NCI-H748 (cell line): ENCODE results near the gene ATG13.
"Not testable (repeated sequence)": the region's sequence is repeated elsewhere in the genome, so short reads cannot be mapped to it uniquely, and the experiment has no call there.

Experiments used
- DNase-seq: peaks from one replicate; lab custom pipeline; 2025; ENCODE audit not compliant: unreplicated experiment; lab: John Stamatoyannopoulos, UW

The ATG13 gene

DNA sequence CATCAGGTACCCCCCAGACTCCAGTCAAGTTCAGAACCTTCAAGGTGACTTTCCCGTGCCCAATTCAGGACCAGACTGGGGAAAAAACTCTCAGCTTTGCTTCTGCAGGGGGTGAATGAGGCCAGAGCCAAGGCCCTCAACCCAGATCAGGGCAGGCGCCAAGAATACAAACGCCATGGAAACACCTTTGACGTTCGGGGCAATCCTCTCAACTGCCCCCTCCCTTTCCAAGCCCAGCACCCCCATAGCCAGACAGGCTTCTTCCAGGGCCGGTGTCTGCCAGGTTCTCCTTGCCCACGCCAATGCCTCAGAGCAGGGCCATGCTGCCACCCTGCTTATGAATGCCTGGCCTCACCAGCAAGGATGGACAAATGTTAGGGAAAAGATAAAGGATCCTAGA, 77.3 kb downstream of the ATG13 start:
- DNase-seq, result no peak

DNA sequence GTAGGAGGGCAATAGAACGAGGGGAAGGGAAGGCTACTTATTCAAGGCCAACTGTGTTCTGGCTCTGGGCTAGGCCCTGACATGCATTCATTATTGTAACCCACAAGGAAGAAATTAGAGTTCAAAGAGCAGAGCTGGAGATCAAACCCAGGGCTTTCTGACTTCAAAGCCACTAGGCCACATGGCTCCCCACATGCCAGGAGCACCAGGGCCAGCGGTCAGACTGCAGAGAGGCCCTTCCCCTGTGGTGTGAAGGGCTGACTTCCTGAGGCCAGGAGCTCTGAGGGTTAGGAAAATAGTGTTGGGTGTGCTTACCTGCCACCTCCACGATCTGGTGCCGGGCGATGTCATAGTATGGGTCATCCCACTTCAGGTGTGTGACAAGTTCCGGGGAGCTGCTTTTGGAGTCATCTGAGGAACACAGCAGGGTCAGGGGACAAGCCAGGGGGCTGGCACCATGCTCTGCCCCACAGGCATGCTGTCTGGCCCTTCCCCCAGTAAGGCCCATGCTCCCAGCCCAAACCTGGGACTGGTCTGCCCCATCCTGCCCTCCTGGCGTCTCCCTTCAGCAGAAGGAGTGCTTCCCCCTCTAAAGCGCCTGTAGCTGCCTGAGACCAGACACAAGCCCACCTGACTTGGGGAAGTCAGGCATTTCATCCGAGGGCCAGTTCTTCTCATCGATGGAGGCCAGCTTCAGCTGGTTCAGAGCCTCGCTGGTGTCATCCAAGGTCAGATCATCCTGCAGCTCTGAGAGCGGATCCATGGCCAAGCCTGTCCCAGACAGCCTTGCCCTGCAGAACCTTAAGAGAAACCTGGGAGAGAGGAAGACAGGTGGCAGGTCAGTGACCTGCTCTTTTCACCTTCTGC, 78.2 kb downstream of the ATG13 start:
- DNase-seq, result no peak

DNA sequence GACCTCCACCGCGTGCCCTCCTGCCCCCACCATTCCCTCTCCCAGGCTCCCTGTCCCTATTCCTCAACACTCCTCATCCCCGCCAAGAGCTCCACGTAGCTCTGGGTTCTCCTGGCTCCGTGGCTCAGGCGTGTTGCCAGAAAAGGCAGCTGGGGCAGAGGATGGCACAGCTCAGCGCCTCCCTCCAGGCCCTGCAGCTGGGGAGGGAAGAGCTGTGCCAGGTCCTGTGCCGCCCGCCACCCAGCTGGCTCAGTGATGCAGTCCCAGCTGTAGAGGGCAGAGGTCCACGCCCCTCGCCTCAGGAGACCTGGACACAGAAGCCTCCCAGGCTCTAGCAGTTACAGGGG, 78.8 kb downstream of the ATG13 start:
- DNase-seq, result no peak

DNA sequence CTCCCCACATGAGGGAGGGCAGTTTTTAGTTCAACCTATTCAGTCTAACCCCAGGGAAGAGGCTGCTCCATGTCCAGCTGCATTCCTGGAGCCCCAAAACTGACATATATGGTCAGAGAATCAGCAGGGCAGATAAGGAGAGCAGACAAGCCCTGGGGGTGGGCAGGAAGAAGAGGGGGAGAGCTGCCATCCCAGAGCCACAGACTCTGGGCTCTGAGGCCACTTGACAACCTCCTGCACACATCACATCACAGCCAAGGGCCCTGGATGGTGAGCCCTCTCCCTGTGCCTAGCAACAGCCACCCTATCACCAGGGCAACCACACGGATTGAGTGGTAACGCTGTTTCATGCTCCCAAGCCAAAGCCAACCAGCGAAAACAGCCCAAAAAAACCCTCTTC, 80.0 kb downstream of the ATG13 start:
- no peak for DNase-seq

DNA sequence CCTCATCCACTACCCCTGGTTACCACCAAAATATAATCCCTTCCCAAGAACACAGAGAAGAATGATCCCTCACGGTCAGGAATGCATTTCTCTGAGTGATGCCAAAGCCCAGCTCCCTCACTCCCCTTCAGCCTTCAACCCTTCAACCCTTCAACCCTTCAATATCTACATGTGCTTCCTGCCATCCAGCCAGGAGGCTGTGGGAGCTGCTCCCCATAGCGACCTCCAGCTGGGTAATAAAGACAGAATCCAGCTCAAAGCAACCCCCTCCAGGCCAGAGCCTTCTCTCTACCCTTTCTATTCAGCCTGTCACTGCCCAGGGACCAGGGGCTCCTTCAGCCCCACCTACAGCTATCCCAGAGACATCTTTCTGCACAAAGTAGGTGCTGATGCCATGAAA, 80.4 kb downstream of the ATG13 start:
- no peak for DNase-seq

DNA sequence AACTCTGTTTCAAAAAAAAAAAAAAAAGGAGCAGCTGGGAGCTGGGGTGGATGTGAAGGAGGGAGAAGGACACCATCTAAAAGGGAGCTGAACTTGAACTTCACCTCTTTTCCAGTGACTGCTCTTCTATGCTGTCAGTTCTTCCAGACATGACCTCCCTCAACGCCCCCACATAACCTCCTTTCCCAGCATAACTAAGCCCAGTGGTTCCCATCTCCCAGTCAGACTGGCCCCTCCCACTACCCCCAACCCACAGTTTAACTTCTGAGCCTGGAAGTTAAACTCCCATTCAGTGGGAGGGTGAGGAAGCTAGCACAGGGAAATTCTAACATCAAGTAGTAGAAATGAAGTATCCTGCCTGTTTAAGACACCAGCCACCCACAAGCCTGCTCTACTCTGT, 81.2 kb downstream of the ATG13 start:
- DNase-seq, result no peak

DNA sequence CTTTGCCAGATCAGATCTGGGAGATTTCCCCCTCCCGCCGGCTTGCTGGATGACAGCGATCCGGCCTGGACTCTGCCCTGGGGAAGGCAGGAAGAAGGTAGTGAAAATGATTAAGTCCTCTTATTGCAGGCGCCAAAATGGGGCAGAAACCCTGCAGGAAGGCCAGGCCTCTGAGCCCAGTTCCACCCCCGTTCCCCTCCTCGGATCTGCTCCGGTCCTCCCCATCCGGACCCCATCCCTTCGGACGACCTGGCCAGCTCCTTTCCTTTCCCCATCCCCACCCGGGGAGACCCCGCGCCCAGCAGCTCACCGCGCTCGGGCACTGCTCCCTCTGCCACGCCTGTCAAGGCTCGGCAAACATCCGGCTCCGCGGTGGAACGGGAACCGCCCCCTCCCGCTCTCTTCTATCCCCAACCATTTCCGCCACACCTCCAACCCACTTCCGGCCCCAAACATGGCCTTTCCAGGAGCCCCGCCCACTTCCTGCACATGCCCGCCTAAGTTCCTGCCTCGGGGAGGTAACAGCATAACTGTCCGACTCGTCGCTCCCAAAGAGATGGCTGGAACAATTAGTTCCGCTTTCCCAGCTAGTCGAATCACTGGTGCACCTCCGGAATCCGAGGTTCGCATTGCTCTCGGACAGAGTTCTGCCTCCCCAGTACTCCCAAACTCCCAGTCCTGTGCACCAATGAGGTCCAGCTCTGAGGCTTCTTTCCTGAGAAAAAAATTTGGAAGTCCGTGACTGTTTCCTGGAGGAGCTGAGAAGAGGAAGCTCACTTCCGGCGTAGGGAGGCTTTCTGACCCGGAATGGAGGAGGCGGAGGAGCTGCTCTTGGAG, 83.1 kb downstream of the ATG13 start, which contains the start of the genes ARHGAP1 and ZNF408:
Gene ARHGAP1, minus strand, starts transcription at position 379 of the 837 bp plus-strand sequence. CDS start 4,512 bp downstream, outside the sequence.
Gene ZNF408, plus strand, starts transcription at position 791 of the 837 bp plus-strand sequence. Its CDS starts 17 bp downstream, at position 808.
- peak; percentile 99 for DNase-seq

DNA sequence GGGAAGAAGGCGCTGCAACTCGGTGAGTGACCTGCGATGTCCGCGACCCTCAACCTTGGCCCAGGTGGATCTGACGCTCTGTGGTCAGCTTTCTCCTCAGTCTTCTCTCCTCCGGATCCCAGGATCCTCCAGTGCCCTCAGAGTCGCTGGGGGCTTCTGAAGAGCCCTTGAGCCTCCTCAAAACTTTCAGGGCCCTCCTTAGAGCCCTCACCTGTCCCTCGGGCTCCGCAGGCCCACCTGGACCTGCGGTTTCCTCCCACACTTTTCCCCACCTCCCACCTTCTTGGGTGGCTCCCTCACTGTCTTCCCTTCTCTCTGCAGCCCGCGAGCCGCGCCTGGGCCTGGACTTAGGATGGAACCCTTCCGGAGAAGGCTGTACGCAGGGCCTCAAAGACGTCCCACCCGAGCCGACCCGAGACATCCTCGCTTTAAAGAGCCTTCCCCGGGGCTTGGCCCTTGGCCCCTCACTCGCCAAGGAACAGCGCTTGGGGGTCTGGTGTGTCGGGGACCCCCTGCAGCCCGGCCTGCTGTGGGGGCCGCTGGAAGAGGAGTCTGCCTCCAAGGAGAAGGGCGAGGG, 83.8 kb downstream of the ATG13 start:
- no peak for DNase-seq

DNA sequence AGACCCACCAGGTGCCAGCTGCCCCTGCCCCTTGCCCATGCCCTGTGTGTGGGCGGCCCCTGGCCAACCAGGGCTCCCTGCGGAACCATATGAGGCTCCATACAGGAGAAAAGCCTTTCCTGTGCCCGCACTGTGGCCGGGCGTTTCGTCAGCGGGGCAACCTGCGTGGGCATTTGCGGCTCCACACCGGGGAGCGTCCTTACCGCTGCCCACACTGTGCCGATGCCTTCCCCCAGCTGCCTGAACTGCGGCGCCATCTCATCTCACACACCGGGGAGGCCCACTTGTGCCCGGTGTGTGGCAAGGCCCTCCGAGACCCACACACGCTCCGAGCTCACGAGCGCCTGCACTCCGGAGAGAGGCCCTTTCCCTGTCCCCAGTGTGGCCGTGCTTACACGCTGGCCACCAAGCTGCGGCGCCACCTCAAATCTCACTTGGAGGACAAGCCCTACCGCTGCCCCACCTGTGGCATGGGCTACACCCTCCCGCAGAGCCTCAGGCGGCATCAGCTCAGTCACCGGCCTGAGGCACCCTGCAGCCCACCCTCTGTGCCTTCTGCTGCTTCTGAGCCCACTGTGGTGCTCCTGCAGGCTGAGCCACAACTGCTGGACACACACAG, 87.8 kb downstream of the ATG13 start:
- no peak for DNase-seq

DNA sequence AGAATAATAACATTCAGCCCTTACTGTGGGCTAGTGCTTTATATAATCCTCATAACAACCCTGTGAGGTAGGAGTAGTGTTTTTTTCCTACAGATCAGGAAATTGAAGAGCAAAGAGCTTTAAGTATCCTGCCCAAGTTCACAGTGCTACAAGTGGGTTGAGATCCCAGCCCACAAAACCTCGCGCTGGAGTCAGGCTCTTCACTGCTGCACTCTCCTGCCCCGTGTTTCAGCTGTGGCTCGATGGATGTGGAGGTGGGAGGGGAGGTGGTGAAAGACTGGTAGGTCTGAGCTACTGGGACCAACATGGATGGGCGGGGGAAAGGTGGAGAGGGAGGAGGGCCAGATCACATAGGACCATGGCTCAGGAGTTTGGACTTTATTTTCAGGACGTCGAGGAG, 89.5 kb downstream of the ATG13 start:
- DNase-seq, result no peak

DNA sequence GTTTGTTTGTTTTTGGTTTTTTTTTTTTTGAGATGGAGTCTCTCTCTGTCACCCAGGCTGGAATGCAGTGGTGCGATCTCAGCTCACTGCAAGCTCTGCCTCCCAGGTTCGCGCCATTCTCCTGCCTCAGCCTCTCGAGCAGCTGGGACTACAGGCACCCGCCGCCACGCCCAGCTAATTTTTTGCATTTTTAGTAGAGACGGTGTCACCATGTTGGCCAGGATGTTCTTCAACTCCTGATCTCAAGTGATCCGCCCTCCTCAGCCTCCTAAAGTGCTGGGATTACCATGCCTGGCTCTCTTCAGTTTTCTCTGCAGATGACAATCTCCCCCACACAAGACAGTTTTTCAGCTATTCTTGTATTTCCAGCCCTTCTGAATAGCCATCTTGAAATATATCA, 92.0 kb downstream of the ATG13 start:
- not testable (repeated sequence) for DNase-seq

DNA sequence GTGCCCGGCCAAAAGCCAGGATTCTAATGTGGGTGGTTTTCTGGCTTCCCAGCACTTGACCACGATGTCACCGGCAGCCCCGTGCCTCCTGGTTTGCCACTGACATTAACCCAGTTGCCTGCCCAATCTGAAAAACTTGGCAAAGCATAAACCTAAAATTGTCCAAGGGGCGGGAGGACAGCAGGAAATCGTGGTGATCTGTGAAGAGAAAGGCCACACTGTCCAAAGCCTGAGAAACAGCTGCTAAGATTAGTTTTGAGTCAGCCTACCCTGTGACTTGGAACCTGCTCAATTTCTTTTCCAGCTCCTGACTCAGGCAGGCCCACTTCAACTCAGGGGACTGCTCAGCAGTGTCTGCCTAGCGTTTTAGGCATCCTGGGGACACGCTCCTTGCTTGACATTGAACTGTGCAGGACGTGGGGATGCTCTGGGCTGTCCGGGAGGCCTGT, 93.5 kb downstream of the ATG13 start:
- no peak for DNase-seq

DNA sequence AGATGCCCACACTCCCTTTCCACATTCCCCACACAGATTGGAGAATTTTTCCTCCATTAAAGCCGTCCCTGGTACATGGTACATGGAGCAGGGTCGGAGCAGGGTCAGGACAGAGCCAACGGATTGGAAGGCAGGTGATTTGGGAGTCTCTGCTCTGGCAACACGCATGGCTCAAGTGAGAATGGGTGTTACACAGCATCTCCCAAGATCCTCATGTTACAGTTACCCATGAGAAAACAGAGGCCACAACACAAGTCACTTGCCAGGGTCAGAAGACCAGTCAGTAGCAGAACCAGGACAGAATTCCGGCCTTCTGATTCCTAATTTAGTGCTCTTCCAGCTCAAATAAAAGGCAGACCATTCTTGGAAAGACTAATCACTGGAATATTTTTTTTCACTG, 94.0 kb downstream of the ATG13 start:
- no peak for DNase-seq

DNA sequence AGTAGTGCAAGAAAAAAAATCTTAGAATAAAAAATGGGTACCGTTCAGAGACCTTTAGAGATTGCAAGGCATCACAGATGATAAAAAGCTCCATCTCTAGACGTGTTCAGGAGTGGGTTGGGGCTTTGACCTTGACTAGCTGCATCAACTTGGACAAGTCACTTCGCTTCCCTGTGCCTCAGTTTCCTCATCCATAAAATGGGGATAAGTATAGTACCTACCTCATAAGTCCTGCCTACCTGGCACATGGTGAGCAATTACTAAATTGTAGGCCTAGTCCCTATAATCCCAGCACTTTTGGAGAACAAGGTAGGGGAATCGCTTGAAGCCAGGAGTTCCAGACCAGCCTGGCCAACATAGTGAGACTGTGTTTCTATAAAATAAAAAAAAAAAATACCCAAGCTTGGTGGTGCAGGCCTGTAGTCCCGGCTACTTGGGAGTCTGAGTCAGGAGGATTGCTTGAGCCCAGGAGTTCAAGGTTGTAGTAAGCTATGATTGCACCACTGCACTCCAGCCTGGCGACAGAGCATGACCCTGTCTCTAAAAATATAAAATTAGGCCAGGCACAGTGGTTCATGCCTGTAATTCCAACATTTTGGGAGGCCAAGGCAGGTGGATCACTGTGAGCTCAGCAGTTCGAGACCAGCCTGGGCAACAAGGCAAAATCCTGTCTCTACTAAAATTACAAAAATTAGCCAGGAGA, 95.7 kb downstream of the ATG13 start:
- no peak for DNase-seq

DNA sequence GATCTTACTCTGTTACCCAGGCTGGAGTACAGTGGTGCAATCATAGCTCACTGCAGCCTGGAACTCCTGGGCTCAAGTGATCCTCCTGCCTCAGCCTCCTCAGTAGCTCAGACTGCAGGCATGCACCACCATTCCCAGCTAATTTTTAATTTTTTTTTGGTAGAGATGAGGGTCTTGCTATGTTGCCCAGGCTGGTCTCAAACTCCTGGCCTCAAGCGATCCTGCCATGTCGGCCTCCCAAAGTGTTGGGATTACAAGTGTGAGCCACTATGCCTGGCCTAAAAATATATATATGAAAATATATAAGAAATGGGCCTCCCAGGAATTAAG, 100.4 kb downstream of the ATG13 start:
- DNase-seq, result not testable (repeated sequence)

DNA sequence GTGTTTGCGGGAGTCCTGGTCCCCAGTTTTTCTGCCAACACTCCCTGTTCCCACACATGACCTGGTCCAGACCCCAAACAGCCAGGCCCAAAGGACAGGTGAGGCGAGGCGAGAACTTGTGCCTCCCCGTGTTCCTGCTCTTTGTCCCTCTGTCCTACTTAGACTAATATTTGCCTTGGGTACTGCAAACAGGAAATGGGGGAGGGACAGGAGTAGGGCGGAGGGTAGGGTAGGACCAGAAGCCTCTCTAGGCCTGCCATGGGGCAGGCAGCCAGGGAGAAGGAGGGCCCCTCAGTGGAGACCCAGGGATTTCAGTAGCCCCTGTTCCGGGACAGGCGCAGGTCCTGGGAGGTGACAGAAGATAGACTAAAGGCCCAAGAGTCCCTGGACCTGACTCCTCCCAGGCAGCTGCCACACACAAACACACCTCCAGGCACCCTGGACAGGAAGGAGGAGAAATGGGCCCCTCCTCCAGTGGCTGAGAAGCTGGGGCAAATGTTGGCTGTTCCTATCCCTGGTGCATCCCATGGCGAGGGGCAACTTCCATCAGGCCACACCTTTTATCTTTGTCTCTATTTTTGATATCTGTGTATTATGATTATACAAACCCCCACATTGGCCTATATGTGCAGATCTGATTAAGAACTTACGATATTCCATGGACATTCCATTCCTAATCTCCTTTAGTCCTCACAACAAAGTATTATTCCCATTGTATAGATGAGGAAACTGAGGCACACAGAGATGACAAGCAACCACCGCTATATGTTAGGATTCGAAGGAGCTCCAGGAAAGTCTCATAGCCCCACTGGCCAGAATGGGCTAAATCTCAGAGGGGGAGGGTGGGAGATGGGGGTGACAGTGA, 101.0 kb downstream of the ATG13 start:
- DNase-seq, result peak; percentile 53

DNA sequence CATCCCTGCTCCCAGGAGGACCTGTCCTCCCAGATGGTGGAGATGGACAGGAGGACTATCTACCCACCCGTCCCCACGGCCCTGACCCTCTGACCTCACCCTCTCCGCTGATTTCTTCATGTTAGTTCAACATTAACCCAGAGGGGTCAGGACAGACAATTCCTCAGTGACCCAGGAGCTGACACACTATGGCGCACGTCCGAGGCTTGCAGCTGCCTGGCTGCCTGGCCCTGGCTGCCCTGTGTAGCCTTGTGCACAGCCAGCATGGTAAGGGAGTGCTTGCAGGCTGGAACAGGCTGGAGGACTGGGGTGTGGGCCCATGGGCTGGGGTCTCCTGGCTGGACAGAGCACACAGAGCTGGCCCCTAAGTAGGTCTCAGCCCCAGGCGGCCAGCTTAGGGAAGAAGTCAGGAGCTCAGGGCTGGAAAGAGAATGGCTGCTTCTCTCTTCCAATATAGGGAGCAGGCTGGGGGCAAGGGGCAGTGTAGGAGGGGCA, 101.7 kb downstream of the ATG13 start, which contains the start of gene F2:
Gene F2, plus strand, starts transcription at position 166 of the 495 bp plus-strand sequence. Its CDS starts 23 bp downstream, at position 189.
- DNase-seq, result no peak

DNA sequence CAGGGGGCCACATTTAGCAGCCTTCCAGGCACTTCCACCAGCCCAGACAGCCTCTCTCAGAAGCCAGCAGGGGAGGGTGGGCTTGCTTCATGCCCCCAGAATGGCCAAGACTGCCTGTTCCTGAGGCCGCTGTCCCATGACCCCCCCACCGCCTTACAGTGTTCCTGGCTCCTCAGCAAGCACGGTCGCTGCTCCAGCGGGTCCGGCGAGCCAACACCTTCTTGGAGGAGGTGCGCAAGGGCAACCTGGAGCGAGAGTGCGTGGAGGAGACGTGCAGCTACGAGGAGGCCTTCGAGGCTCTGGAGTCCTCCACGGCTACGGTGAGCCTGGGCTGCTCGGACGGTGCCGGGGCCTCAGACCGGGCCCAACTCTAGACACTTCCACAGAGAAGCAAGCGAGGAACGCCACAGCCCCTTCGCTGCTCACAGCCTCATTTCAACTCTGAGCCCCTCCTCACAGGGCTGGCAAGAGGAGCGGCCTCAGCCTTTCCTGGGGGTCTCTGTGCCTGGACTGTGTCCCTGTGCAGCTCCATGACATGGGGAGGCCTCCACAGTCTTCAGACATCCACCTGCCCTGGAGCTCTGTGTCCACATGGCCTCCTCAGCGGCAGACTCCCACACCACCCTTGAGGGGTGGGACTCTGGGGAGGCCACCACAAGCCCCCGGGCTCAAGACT, 102.3 kb downstream of the ATG13 start:
- no peak for DNase-seq

DNA sequence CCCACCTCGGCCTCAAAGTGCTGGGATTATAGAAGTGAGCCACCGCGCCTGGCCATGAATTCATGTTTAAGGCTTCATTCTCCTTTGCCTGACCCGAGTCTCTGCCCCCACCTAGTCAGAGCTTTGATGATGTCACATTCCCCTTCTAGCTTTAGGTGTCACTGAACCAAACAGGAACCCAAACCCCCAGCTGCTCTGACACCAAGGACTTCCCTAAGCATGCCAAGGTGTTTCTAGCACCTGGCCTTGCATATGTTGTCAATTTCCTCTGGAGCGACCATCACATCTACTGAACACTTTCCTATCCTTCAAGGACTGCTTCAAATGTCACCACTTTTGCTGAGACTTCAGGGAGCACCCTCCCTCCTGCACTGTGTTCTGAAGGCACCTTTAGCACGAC, 103.9 kb downstream of the ATG13 start:
- no peak for DNase-seq
